ENCODE results near the gene ZNF496. TPM values are rescaled to one million over a fixed set of nuclear protein-coding genes. Genes with fewer than 3 reads are reported as not detected.
"Not testable (repeated sequence)": the region's sequence is repeated elsewhere in the genome, so short reads cannot be mapped to it uniquely, and the experiment has no call there.

ZNF496 gene
- total RNA-seq, 2 donors from 2014 or later: 30.0 to 53.4 TPM

- Histone ChIP-seq H3K9me3 (peaks cover 0 to 10% (median 3%) of the 10 kb centered on the region in 3 donors), H3K27me3 (no peaks in the 10 kb centered on the region), H3K4me1 (no peaks in the 10 kb centered on the region), H3K27ac (no peak overlapping the region), H3K36me3 (replicated peaks in 1 of 2; ENCODE audit: insufficient read depth in 1 of 2, low read depth in 2 of 2) (no peaks in the 10 kb centered on the region), H3K4me3 (no peak overlapping the region)
- intact Hi-C loops (cut with DNase I): no loop called here
- no peak for TF ChIP-seq CTCF (IDR thresholded peaks at IDR 0.05)
- no peak for TF ChIP-seq POLR2A (IDR thresholded peaks at IDR 0.05)
- no peak for DNase-seq
- WGBS, 2 donors: 27 to 48% methylated on average over 2 of the region's 2 CpGs
- ATAC-seq: no peak
These were observed 63.1 kb downstream of the ZNF496 start for GRCh38 chr1:247268390-247269045.

- H3K27me3 ChIP-seq: no peaks in the 10 kb centered on the region
- TF ChIP-seq POLR2A (IDR thresholded peaks at IDR 0.05) (no peak), CTCF (IDR thresholded peaks at IDR 0.05) (no peak)
- 82 to 90% methylated on average over 5 of the region's 5 CpGs for WGBS, 2 donors
- no peaks in the 10 kb centered on the region for H3K4me1 ChIP-seq
- no peak for DNase-seq
- intact Hi-C loops (cut with DNase I): no loop called here
- peaks cover 0 to 14% (median 3%) of the 10 kb centered on the region in 3 donors for H3K9me3 ChIP-seq
- H3K4me3 ChIP-seq: no peak overlapping the region
- ATAC-seq: no peak
- H3K36me3 ChIP-seq (replicated peaks in 1 of 2; ENCODE audit: insufficient read depth in 1 of 2, low read depth in 2 of 2): no peaks in the 10 kb centered on the region
- no peak overlapping the region for H3K27ac ChIP-seq
These were observed 65.6 kb downstream of the ZNF496 start for GRCh38 chr1:247266053-247266452.

- H3K9me3 ChIP-seq; H3K27me3 ChIP-seq; H3K4me3 ChIP-seq; ATAC-seq; H3K36me3 ChIP-seq (replicated peaks in 1 of 2; ENCODE audit: insufficient read depth in 1 of 2, low read depth in 2 of 2); intact Hi-C loops (cut with DNase I); H3K4me1 ChIP-seq; H3K27ac ChIP-seq; DNase-seq: not testable (repeated sequence)
- WGBS, 2 donors: 62 to 65% methylated on average over 1 of the region's 1 CpG
These were observed 75.9 kb downstream of the ZNF496 start, which contains the start of gene VN1R5 for GRCh38 chr1:247255772-247256171. VN1R5 (plus strand) TSS chr1:247256072.

GRCh38 chr1:247247568-247247967, 84.1 kb downstream of the ZNF496 start:
- intact Hi-C loops (cut with DNase I): no loop called here
- no peak overlapping the region for H3K4me3 ChIP-seq
- ATAC-seq: no peak
- no peaks in the 10 kb centered on the region for H3K27me3 ChIP-seq
- H3K36me3 ChIP-seq (replicated peaks in 1 of 2; ENCODE audit: insufficient read depth in 1 of 2, low read depth in 2 of 2): no peaks in the 10 kb centered on the region
- DNase-seq: no peak
- WGBS, 2 donors: 85 to 95% methylated on average over 1 of the region's 1 CpG
- H3K9me3 ChIP-seq: no peaks in the 10 kb centered on the region
- H3K27ac ChIP-seq: no peak overlapping the region
- TF ChIP-seq POLR2A (IDR thresholded peaks at IDR 0.05) (no peak), CTCF (IDR thresholded peaks at IDR 0.05) (no peak)
- no peaks in the 10 kb centered on the region for H3K4me1 ChIP-seq

Small RNA genes within 50 kb of the gene (small RNA-seq; reads per million reads assigned to genes)
- not detected for gene RF00019

Other genes with a start within 250 kb of the ZNF496 start
- 1 to 10 TPM; 2.9 to 5.9 TPM for gene ZNF669, start 227.5 kb downstream of the ZNF496 start, total RNA-seq
- 10 to 100 TPM; 20.8 to 32.4 TPM for gene ZNF124, start 159.8 kb downstream of the ZNF496 start, total RNA-seq
- gene VN1R5, start 75.8 kb downstream of the ZNF496 start, total RNA-seq: not detected
- gene NLRP3, start 84.3 kb upstream of the ZNF496 start, total RNA-seq: 1 to 10 TPM in 1 of 2 donors, under 1 TPM in 1; 0.26 to 1.6 TPM
- gene OR2B11, start 126.2 kb upstream of the ZNF496 start, total RNA-seq: not detected
- gene OR2C3, start 204.6 kb upstream of the ZNF496 start, total RNA-seq: not detected
- under 1 TPM in 1 of 2 donors, not detected in 1; 0.66 TPM for gene GCSAML, start 217.3 kb upstream of the ZNF496 start, total RNA-seq